NCI-H2196 (cell line): Measurements from ENCODE around the gene ELOVL7.
"Not testable (repeated sequence)": the region's sequence is repeated elsewhere in the genome, so short reads cannot be mapped to it uniquely, and the experiment has no call there.

ENCODE experiments used
- DNase-seq: peaks from one replicate; lab custom pipeline; 2025; ENCODE audit not compliant: unreplicated experiment; lab: John Stamatoyannopoulos, UW

The ELOVL7 gene

DNA sequence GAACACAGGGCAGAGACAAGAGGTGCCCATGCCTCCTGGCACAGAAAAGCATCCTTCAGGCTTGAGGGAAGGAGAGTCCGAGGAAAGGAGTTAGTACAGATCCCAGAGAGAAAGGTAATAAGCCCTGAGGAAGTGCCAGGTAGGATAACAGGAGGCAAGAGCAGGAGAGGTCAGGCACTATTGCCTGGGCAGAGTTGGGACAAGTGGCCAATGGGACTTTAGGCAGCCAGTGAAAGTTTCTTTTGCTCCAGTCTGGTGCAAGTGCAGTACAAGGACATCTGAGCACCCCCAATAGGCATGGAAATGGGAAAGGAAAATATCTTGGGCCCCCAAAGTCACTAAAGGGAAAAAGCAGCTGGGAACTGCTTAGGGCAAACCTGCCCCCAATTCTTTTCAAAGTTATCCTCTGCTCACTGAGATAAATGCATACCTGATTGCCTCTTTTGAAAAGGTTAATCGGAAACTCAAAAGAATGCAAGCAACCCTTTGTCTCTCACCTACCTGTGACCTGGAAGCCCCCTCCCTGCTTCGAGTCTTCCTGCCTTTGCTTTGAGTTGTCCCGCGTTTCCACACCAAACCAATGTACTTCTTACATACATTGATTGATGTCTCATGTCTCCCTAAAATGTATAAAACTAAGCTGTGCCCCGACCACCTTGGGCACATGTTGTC is 46.5 kb downstream of the ELOVL7 start:
- DNase-seq = no peak

- DNase-seq = not testable (repeated sequence)
These were observed 48.6 kb downstream of the ELOVL7 start for GRCh38 chr5:60795424-60795950.

DNA sequence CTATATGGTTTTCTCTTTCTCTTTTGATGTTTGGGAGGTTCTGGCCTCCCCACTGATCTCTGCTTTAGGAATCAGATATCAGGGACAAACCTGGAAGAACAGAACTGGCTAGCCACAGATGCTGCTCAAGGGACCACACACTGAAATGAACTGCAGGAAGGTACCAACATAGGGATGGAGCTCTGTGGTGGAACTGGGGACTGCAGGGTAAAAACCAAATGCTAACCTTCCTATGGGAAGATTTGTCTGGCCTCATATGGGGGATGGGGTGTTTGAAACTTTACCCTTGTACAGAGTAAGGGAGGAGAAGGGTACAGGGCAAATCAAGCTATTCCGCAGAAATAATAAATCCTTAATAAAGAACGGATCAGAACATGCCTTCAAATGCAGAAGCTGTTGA is 49.4 kb downstream of the ELOVL7 start:
- DNase-seq = no peak

GRCh38 chr5:60792438-60792837 is 51.6 kb downstream of the ELOVL7 start:
- no peak for DNase-seq

- no peak for DNase-seq
These were observed 54.5 kb downstream of the ELOVL7 start for GRCh38 chr5:60789551-60789950.

DNA sequence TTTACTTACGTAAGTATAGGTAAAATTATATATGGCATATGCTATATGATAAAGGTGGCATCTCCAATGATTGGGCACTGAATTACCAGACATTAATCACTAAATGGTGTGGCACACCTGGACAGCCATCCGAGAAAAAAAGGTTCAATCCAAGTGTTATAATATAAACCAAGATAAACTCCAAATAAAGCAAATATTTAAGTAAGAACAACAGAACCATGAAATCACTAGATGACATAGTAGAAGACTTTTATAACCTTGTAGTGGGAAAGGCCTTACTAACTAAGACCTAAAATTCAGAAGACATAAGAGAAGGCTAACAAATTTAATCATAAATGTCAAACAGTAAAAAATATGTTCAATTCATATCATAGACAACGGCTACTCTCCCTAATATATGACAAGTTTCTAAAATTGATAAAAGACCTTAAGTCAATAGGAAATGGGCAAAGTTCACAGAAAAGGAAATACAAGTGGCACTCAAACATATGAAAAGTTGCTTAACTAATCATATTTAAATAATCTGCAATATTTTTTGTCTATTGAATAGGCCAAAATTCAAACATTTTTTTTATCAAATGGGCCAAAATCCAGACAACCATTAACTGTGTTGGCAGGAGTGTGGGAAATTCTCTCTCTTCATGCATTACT is 55.1 kb downstream of the ELOVL7 start:
- DNase-seq = no peak

- no peak for DNase-seq
These were observed 64.6 kb downstream of the ELOVL7 start for GRCh38 chr5:60779466-60779865.

GRCh38 chr5:60776343-60776742 is 67.7 kb downstream of the ELOVL7 start:
- no peak for DNase-seq

- no peak for DNase-seq
These were observed 78.9 kb downstream of the ELOVL7 start for GRCh38 chr5:60765019-60765709.

DNA sequence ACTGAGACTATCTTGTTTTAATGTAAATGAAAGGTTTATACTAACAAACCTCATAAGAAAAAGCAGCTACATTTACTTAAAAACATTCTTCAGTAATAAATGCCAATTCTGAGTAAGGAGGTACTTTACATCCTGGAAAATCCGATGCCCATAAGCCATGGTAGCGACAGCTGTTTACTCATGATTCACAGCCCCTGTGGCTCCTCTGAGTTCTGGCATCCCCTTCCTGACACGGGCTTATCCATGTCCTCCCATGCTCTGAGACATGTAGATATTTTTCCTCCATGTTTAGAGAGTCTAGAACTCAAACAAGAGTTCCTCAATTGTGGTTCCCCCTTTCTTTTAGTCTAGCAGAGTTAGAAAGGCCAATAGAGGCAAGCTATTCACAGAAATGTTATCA is 81.0 kb downstream of the ELOVL7 start:
- no peak for DNase-seq

GRCh38 chr5:60754495-60754894 is 89.6 kb downstream of the ELOVL7 start:
- DNase-seq = no peak

DNA sequence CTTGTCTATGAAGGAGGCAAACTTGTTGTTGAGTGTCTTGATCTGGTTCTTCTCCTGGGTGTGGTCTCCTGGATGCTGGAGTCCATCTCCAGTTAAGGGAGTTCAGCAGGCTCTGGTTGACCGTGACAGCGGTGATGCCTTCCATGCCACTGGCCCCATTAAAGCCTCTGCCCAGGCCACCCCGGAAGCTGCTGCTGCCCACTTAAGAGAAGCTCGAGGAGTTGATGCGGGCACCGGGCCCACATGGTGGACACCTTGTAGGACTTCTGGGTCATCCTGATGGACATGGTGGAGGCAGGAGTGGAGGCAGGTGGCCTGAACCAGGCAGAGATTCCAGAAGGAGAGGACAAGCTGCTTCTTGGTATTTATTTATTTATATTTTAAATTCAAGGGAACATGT is 99.4 kb downstream of the ELOVL7 start:
- DNase-seq = no peak

- no peak for DNase-seq
These were observed 100.4 kb downstream of the ELOVL7 start for GRCh38 chr5:60743511-60744314.

- DNase-seq = no peak
These were observed 103.7 kb downstream of the ELOVL7 start for GRCh38 chr5:60740322-60740721.

DNA sequence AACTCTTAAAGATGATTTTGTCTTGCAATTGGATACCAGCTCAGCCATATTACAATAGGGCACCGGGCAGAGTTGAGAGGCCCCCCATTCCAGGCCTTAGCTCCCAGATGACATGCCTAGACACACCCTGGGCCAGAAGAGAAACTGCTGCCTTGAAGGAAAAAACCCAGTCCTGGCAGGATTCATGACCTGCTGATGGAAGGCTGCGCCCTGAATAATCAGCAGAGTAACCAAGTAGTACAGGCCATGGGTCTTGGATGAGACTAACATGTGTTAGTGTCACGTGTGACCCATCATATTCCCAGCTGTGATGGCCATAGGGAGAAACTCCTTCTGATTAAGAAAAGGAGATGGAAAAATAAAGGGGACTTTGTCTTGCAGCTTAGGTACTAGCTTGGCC is 105.1 kb downstream of the ELOVL7 start:
- no peak for DNase-seq

- DNase-seq = no peak
These were observed 105.6 kb downstream of the ELOVL7 start for GRCh38 chr5:60738461-60738860.

DNA sequence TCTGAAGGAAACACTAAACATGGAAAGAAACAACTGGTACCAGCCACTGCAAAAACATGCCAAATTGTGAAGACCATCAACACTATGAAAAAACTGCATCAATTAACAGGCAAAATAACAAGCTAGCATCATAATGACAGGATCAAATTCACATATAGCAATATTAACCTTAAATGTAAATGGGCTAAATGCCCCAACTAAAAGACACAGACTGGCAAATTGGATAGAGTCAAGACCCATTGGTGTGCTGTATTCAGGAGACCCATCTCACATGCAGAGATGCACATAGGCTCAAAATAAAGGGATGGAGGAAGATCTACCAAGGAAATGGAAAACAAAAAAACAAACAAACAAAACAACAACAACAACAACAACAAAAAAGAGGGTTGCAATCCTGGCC is 113.2 kb downstream of the ELOVL7 start:
- DNase-seq = not testable (repeated sequence)

GRCh38 chr5:60727033-60727679 is 116.9 kb downstream of the ELOVL7 start:
- DNase-seq = no peak

DNA sequence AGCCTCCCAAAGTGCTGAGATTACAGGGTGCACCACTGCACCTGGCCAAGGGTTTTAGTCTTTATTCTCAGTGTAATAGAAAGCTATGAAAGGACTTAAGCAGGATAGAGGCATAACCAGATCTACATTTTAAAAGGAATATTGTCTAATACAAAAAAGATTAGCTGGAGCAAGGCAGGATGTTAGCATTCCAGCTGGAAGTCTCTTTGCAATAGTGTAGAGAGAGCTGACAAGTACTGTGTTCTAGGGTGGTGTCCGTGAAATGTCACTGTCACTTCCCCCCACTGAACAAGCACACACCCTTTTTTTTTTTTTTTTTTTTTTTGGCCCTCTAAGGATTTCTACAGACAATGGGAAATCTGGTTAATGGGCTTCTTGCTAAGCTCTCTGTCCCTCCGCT is 119.9 kb downstream of the ELOVL7 start:
- no peak for DNase-seq

DNA sequence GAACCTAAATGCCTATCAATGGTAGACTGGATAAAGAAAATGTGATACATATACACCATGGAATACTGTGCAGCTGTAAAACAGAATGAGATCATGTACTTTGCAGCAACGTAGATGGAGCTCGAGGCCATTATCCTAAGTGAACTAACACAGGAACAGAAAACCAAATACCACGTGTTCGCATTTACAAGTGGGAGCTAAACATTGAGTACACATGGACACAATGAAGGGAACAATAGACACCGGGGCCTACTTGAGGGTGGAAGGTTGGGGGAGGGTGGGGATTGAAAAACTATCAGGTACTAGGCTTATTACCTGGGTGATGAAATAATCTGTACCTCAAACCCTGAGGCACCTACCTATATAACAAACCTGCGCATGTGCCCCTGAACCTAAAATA is 121.7 kb downstream of the ELOVL7 start:
- DNase-seq = peak; percentile 11

GRCh38 chr5:60719329-60719728 is 124.7 kb downstream of the ELOVL7 start:
- DNase-seq = no peak
